Measurements from ENCODE around the gene CHST3. TPM values are rescaled to one million over a fixed set of nuclear protein-coding genes. Genes with fewer than 3 reads are reported as not detected.

Gene CHST3
- total RNA-seq, 1 donor from 2014 or later = 12.9 TPM

- no peak overlapping the region for H3K27ac Mint-ChIP-seq
- H3K9me3 Mint-ChIP-seq (ENCODE audit: low read depth) = no peaks in the 10 kb centered on the region
- H3K27me3 Mint-ChIP-seq = no peaks in the 10 kb centered on the region
- no peak for DNase-seq (ENCODE audit: low spot score, unreplicated experiment)
- no peak overlapping the region for H3K4me3 Mint-ChIP-seq (ENCODE audit: low read depth)
- peaks cover 13% of the 10 kb centered on the region for H3K4me1 Mint-ChIP-seq (ENCODE audit: low read depth)
- TF ChIP-seq CTCF (IDR thresholded peaks at IDR 0.05; ENCODE audit: unreplicated experiment) = no peak
- H3K36me3 Mint-ChIP-seq (ENCODE audit: insufficient read depth) = no peaks in the 10 kb centered on the region
These were observed 52.6 kb downstream of the CHST3 start for GRCh38 chr10:72016608-72017300.

- Mint-ChIP-seq H3K9me3 (ENCODE audit: low read depth) (no peaks in the 10 kb centered on the region), H3K27ac (no peak overlapping the region), H3K36me3 (ENCODE audit: insufficient read depth) (no peaks in the 10 kb centered on the region), H3K4me3 (ENCODE audit: low read depth) (no peak overlapping the region), H3K27me3 (no peaks in the 10 kb centered on the region), H3K4me1 (ENCODE audit: low read depth) (peaks cover 11% of the 10 kb centered on the region)
- no peak for DNase-seq (ENCODE audit: low spot score, unreplicated experiment)
- TF ChIP-seq CTCF (IDR thresholded peaks at IDR 0.05; ENCODE audit: unreplicated experiment) = no peak
These were observed 55.1 kb downstream of the CHST3 start for GRCh38 chr10:72019085-72019876.

- no peak for TF ChIP-seq CTCF (IDR thresholded peaks at IDR 0.05; ENCODE audit: unreplicated experiment)
- H3K4me3 Mint-ChIP-seq (ENCODE audit: low read depth) = no peak overlapping the region
- no peaks in the 10 kb centered on the region for H3K36me3 Mint-ChIP-seq (ENCODE audit: insufficient read depth)
- H3K27ac Mint-ChIP-seq = no peak overlapping the region
- H3K9me3 Mint-ChIP-seq (ENCODE audit: low read depth) = no peaks in the 10 kb centered on the region
- peaks cover 2% of the 10 kb centered on the region for H3K27me3 Mint-ChIP-seq
- no peak for DNase-seq (ENCODE audit: low spot score, unreplicated experiment)
- peaks cover 11% of the 10 kb centered on the region for H3K4me1 Mint-ChIP-seq (ENCODE audit: low read depth)
These were observed 57.0 kb downstream of the CHST3 start for GRCh38 chr10:72020914-72021809.

- DNase-seq (ENCODE audit: low spot score, unreplicated experiment) = no peak
- no peaks in the 10 kb centered on the region for H3K9me3 Mint-ChIP-seq (ENCODE audit: low read depth)
- H3K4me3 Mint-ChIP-seq (ENCODE audit: low read depth) = no peak overlapping the region
- H3K36me3 Mint-ChIP-seq (ENCODE audit: insufficient read depth) = no peaks in the 10 kb centered on the region
- TF ChIP-seq CTCF (IDR thresholded peaks at IDR 0.05; ENCODE audit: unreplicated experiment) = no peak
- no peak overlapping the region for H3K27ac Mint-ChIP-seq
- H3K4me1 Mint-ChIP-seq (ENCODE audit: low read depth) = peaks cover 15% of the 10 kb centered on the region
- peaks cover 2% of the 10 kb centered on the region for H3K27me3 Mint-ChIP-seq
These were observed 58.0 kb downstream of the CHST3 start for GRCh38 chr10:72022228-72022627.

GRCh38 chr10:72024596-72024995 lies 60.4 kb downstream of the CHST3 start:
- TF ChIP-seq CTCF (IDR thresholded peaks at IDR 0.05; ENCODE audit: unreplicated experiment) = no peak
- Mint-ChIP-seq H3K9me3 (ENCODE audit: low read depth) (no peaks in the 10 kb centered on the region), H3K4me3 (ENCODE audit: low read depth) (no peak overlapping the region), H3K27ac (no peak overlapping the region), H3K36me3 (ENCODE audit: insufficient read depth) (no peaks in the 10 kb centered on the region), H3K27me3 (peaks cover 2% of the 10 kb centered on the region), H3K4me1 (ENCODE audit: low read depth) (peaks cover 9% of the 10 kb centered on the region)
- no peak for DNase-seq (ENCODE audit: low spot score, unreplicated experiment)

All from progenitor cell of endocrine pancreas (in vitro differentiated cells).